GM12875 (cell line): ENCODE measurements around the gene ABTB2.

ENCODE experiments used
- H3K4me3 ChIP-seq: one replicate; pipeline ENCODE4 v1.5.1; 2011; ENCODE audit warnings: low read depth, low read length, control low read depth
- TF ChIP-seq, protein P1 (sequence below): IDR thresholded peaks from 2 replicates; pipeline ENCODE4 v1.5.1; 2011; ENCODE audit warnings: low read depth, mild to moderate bottlenecking, control low read depth, inconsistent platforms, low read length, moderate library complexity, borderline replicate concordance; ENCODE audit not compliant: insufficient read depth

Gene ABTB2

DNA sequence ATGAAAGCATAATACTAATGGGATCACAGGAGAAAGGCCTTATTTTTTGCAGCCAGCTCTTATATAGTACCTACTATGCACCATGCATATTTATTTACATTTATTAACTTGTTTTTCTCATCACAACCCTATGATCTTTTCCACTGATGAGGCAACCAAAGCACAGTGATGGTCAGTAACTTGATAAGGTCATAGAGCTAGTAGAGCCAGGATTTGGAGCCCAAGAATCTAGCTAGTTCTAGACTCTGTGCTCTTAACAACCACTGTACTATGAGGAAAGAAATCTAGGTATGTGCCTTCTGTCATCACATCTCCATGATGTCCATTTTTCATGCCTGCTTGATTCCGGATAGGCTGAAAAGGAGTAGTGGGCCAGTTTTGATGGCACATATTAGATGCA, 24.0 kb upstream of the ABTB2 start:
- H3K4me3 ChIP-seq: no peak overlapping the region
- TF ChIP-seq, protein P1, sequence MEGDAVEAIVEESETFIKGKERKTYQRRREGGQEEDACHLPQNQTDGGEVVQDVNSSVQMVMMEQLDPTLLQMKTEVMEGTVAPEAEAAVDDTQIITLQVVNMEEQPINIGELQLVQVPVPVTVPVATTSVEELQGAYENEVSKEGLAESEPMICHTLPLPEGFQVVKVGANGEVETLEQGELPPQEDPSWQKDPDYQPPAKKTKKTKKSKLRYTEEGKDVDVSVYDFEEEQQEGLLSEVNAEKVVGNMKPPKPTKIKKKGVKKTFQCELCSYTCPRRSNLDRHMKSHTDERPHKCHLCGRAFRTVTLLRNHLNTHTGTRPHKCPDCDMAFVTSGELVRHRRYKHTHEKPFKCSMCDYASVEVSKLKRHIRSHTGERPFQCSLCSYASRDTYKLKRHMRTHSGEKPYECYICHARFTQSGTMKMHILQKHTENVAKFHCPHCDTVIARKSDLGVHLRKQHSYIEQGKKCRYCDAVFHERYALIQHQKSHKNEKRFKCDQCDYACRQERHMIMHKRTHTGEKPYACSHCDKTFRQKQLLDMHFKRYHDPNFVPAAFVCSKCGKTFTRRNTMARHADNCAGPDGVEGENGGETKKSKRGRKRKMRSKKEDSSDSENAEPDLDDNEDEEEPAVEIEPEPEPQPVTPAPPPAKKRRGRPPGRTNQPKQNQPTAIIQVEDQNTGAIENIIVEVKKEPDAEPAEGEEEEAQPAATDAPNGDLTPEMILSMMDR: no peak

DNA sequence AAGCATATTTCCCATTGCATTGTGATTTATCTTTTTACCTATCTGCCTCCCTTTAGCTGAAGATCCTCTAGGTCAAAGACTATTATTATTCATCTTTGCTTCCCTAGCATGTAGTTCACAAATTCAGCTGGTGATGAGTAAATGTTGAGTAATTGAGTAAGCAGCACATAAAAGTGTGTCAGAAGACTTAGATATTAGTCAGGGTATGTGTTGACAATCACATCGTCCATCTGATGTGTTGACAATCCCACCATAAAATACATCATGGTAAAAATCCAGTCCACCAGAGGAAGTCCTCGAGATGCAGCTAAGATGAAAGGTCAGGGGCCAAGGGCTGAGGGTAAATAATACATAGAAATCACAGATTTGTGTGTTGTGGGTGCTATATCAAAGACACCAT, 22.9 kb upstream of the ABTB2 start:
- no peak overlapping the region for H3K4me3 ChIP-seq
- TF ChIP-seq, protein P1: no peak

DNA sequence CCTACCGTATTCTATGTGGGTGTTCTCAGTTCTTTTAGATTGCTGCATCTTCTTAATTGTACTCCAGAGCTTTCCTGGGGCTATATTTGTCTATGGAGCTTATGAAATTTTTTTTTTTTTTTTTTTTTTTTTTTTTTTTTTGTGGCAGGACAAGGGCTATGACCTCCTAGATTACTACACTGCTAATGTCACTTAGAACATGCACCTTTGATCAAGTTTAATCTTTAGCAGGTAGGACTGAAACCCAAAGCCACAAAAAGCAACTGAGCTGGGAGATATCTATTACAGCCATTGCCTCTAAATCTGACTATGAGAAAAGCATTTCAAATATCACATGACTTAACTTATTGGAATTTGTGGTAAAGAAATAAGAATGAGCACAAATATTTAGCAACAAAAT, 21.7 kb upstream of the ABTB2 start:
- H3K4me3 ChIP-seq: no peak overlapping the region
- TF ChIP-seq, protein P1: no peak

- no peak overlapping the region for H3K4me3 ChIP-seq
- TF ChIP-seq, protein P1: no peak
Observed at GRCh38 chr11:34379079-34379478, 21.3 kb upstream of the ABTB2 start.

DNA sequence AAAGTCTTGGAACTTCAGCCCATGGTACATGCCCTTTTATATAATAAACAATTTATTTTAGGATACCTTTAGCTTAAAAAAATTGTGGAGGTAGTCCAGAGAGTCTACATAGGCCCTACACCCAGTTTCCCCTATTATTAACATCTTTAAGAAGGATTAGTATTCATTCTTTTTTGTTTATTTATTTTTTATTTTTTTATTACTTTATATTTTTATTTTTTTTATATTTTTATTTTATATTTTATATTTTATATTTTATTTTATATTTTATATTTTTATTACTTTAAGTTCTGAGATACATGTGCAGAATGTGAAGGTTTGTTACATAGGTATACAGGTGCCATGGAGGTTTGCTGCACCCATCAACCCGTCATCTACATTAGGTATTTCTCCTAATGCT, 15.9 kb upstream of the ABTB2 start:
- TF ChIP-seq, protein P1: no peak
- H3K4me3 ChIP-seq: no peak overlapping the region

- no peak overlapping the region for H3K4me3 ChIP-seq
- TF ChIP-seq, protein P1: peak; percentile 41; the same call in 1 of the 2 replicates
Observed at GRCh38 chr11:34366522-34366921, 8.7 kb upstream of the ABTB2 start.

GRCh38 chr11:34364102-34364501, 6.3 kb upstream of the ABTB2 start:
- TF ChIP-seq, protein P1: no peak
- H3K4me3 ChIP-seq: no peak overlapping the region
